Measurements from ENCODE around the gene CHGA. TPM values are rescaled to one million over a fixed set of nuclear protein-coding genes. Genes with fewer than 3 reads are reported as not detected.

Gene CHGA
- total RNA-seq, 1 donor from 2014 or later = not detected

GRCh38 chr14:92929689-92930608, 7.0 kb downstream of the CHGA start:
- DNase-seq (ENCODE audit: low read depth) = no peak

- no peak for DNase-seq (ENCODE audit: low read depth)
Observed at GRCh38 chr14:92930737-92931602, 8.0 kb downstream of the CHGA start.

GRCh38 chr14:92931681-92932447, 8.9 kb downstream of the CHGA start:
- no peak for DNase-seq (ENCODE audit: low read depth)

- DNase-seq (ENCODE audit: low read depth) = no peak
Observed at GRCh38 chr14:92932448-92933395, 9.8 kb downstream of the CHGA start.

GRCh38 chr14:92933481-92933880, 10.5 kb downstream of the CHGA start:
- DNase-seq (ENCODE audit: low read depth) = no peak

GRCh38 chr14:92934196-92935085, 11.5 kb downstream of the CHGA start:
- DNase-seq (ENCODE audit: low read depth) = no peak

- no peak for DNase-seq (ENCODE audit: low read depth)
Observed at GRCh38 chr14:92935446-92935845, 12.5 kb downstream of the CHGA start.

GRCh38 chr14:92936085-92936484, 13.1 kb downstream of the CHGA start:
- DNase-seq (ENCODE audit: low read depth) = no peak

GRCh38 chr14:92937051-92937937, 14.3 kb downstream of the CHGA start:
- DNase-seq (ENCODE audit: low read depth) = peak; percentile 84

- DNase-seq (ENCODE audit: low read depth) = peak; percentile 93
Observed at GRCh38 chr14:92938235-92938875, 15.4 kb downstream of the CHGA start.

GRCh38 chr14:92938890-92939671, 16.1 kb downstream of the CHGA start:
- no peak for DNase-seq (ENCODE audit: low read depth)

GRCh38 chr14:92939699-92940098, 16.7 kb downstream of the CHGA start:
- DNase-seq (ENCODE audit: low read depth) = no peak

- no peak for DNase-seq (ENCODE audit: low read depth)
Observed at GRCh38 chr14:92940543-92940942, 17.6 kb downstream of the CHGA start.

GRCh38 chr14:92941531-92941930, 18.6 kb downstream of the CHGA start:
- DNase-seq (ENCODE audit: low read depth) = no peak

GRCh38 chr14:92942136-92942535, 19.2 kb downstream of the CHGA start:
- DNase-seq (ENCODE audit: low read depth) = no peak

GRCh38 chr14:92942576-92942975, 19.6 kb downstream of the CHGA start:
- DNase-seq (ENCODE audit: low read depth) = no peak
